Psoas muscle (tissue), 8 donors: Measurements from ENCODE around the gene MOCS2. TPM values are rescaled to one million over a fixed set of nuclear protein-coding genes. Genes with fewer than 3 reads are reported as not detected.

Experiments used
- ATAC-seq, 4 donors: fragments of 200-7000 bp; cut with Tn5 transposase; one replicate each; pipeline ENCODE4 v1.9.1; 2020; ENCODE audit warnings: moderate library complexity in 3 of 4, mild to moderate bottlenecking in 2 of 4
- DNase-seq, 2 donors: peaks; one replicate each; pipeline ENCODE4 v3.0.0-alpha.2; 2020
- H3K27ac ChIP-seq: fragments of 200-600 bp; one replicate; pipeline ENCODE4 v1.8.0; 2022
- H3K27me3 ChIP-seq, 3 donors: fragments of 200-600 bp in 1 of 3; one replicate each; pipeline versions ENCODE4 v1.6.1 to v1.8.0; 2013 to 2022; ENCODE audit warnings: low read length in 2 of 3, mild to moderate bottlenecking in 2 of 3, moderate library complexity in 1 of 3; ENCODE audit not compliant: insufficient read depth in 3 of 3
- H3K36me3 ChIP-seq, 2 donors: fragments of 200-600 bp in 1 of 2; one replicate each; pipeline versions ENCODE4 v1.6.1 to v1.8.0; 2013 to 2022; ENCODE audit warnings: low read depth in 1 of 2, mild to moderate bottlenecking in 1 of 2, moderate library complexity in 1 of 2; ENCODE audit not compliant: insufficient read depth in 1 of 2
- H3K4me1 ChIP-seq: fragments of 200-600 bp; one replicate; pipeline ENCODE4 v1.8.0; 2022
- H3K4me3 ChIP-seq: fragments of 200-600 bp; one replicate; pipeline ENCODE4 v1.8.0; 2022; ENCODE audit warnings: mild to moderate bottlenecking
- H3K9me3 ChIP-seq: fragments of 200-600 bp; one replicate; pipeline ENCODE4 v1.8.0; 2022
- WGBS, 3 donors: extraction: QIAGEN DNeasy Blood & Tissue Kit; methylation state at CpG; one replicate each; pipeline versions ENCODE4 v1.1.6 to v1.1.7; 2013; 5-methylcytosine and 5-hydroxymethylcytosine counted together
- intact Hi-C, 2 donors: fragments of 100-400 bp; cut with DNase I; formaldehyde crosslinking; loops; one replicate each; pipeline versions ENCODE4 v1.11.0 to v1.14.2; 2022
- polyA plus RNA-seq, 3 donors: library from polyadenylated mRNA; stranded (reverse); fragments of 200-250 nt; gene quantifications; one replicate each; pipeline ENCODE4 v1.2.3, GENCODE V29; 2013
- total RNA-seq, 4 donors: library from RNA; stranded (reverse); fragmentation: NEBNext Ultra II Directional in 2 of 4; extraction: Animal tissue kit (Norgen Biotek cat#: 25700) in 2 of 4; gene quantifications; one replicate each; pipeline versions ENCODE4 v1.2.1 to v1.2.4, GENCODE V29; 2021 to 2023
- TF ChIP-seq, protein P1 (sequence below): fragments of 200-600 bp; IDR thresholded peaks from one replicate; pipeline ENCODE4 v1.8.0; 2022; ENCODE audit warnings: antibody characterized with exemption
- donor health status: healthy with polysubstance abuse.
- donor health status: DM: no; HTN: no; CAD: no; lungs with moderate emphysema.
- donor health status: Bipolar disorder and iron deficiency.
- donor health status: healthy.
- donor health status: DM: yes; HTN: yes; CAD: no.
- donor health status: DM: no; HTN: no; CAD: no.
- donor health status: DM: no; HTN: no; CAD: no.
- donor health status: DM: yes; HTN: yes; CAD: no.

The MOCS2 gene
- total and polyA plus RNA-seq, 7 donors: 38.8 to 73.9 (median 46.7) TPM

DNA sequence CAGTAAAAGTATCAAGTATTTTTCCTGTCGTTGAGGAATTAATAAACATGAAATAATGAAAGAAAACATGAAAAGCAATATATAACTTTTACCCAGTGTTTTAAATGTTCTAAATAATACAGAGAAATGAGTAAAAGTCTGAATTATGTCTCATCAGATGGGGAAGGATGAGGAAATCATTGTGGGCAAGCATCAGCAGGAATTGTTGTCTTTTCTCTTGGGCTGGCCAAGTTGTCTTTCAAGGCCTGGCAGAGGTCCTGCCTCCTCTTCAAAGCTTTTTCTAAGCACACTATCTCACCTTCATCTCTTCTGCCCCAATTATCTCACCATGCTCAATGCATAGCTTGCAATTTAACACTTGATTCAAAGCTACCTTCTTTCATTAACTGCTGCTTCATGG, 41.9 kb downstream of the MOCS2 start:
- TF ChIP-seq, protein P1, sequence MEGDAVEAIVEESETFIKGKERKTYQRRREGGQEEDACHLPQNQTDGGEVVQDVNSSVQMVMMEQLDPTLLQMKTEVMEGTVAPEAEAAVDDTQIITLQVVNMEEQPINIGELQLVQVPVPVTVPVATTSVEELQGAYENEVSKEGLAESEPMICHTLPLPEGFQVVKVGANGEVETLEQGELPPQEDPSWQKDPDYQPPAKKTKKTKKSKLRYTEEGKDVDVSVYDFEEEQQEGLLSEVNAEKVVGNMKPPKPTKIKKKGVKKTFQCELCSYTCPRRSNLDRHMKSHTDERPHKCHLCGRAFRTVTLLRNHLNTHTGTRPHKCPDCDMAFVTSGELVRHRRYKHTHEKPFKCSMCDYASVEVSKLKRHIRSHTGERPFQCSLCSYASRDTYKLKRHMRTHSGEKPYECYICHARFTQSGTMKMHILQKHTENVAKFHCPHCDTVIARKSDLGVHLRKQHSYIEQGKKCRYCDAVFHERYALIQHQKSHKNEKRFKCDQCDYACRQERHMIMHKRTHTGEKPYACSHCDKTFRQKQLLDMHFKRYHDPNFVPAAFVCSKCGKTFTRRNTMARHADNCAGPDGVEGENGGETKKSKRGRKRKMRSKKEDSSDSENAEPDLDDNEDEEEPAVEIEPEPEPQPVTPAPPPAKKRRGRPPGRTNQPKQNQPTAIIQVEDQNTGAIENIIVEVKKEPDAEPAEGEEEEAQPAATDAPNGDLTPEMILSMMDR: no peak
- ATAC-seq (no peak), DNase-seq (no peak)
- Histone ChIP-seq H3K36me3 (no peaks in the 10 kb centered on the region), H3K9me3 (no peaks in the 10 kb centered on the region), H3K4me3 (no peak overlapping the region), H3K4me1 (no peaks in the 10 kb centered on the region), H3K27ac (no peak overlapping the region), H3K27me3 (no peaks in the 10 kb centered on the region)
- WGBS, 3 donors: 0 to 37% (median 2%) methylated on average over 1 of the region's 1 CpG
- intact Hi-C loops: no loop called here

DNA sequence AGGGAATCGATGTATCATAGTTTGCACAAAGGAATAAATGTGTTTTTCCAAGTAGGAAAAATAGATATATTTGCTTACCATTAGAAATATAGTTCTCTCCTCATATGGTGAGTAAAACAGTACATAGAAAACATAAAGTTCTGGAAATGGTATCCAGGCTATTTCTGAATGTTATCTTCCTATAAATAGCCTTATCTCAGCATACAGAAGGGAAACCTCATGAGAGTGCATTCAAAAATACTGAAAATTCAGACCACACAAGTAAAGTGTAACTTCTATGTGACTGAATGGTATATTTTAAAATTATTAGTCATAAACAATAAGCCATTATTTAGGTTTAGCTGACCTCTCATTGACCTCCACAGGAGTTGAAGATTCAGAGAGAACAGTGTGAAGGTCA, 43.5 kb downstream of the MOCS2 start:
- WGBS, 3 donors: 88 to 95% (median 92%) methylated on average over 1 of the region's 1 CpG
- H3K27me3 ChIP-seq: no peaks in the 10 kb centered on the region
- DNase-seq (no peak), ATAC-seq (no peak)
- H3K36me3 ChIP-seq: no peaks in the 10 kb centered on the region
- H3K9me3 ChIP-seq: no peaks in the 10 kb centered on the region
- TF ChIP-seq, protein P1: no peak
- no peak overlapping the region for H3K4me3 ChIP-seq
- no peaks in the 10 kb centered on the region for H3K4me1 ChIP-seq
- no peak overlapping the region for H3K27ac ChIP-seq
- intact Hi-C loops: no loop called here

DNA sequence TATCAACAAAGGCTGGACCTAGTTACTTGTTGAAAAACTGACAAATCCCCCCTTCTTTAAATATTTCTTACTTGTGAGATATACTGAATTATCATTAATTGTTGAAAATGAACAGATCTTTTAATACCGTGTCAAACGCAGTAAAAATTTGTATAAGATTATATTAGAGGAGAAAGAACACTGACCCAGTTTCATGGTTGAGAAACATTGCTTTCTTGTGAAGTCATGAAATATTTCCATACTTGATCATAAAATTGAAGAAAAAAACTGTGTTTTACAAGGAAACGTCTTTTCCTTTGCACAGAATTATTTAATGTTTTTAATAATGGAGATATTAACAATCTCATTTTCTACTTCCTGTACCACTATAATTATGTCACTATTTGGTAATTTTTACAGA, 45.8 kb downstream of the MOCS2 start:
- no peaks in the 10 kb centered on the region for H3K27me3 ChIP-seq
- 70 to 85% (median 72%) methylated on average over 3 of the region's 3 CpGs for WGBS, 3 donors
- no peaks in the 10 kb centered on the region for H3K4me1 ChIP-seq
- H3K27ac ChIP-seq: no peak overlapping the region
- H3K4me3 ChIP-seq: no peak overlapping the region
- intact Hi-C loops: no loop called here
- no peaks in the 10 kb centered on the region for H3K36me3 ChIP-seq
- TF ChIP-seq, protein P1: no peak
- H3K9me3 ChIP-seq: no peaks in the 10 kb centered on the region
- no peak for DNase-seq
- no peak for ATAC-seq

DNA sequence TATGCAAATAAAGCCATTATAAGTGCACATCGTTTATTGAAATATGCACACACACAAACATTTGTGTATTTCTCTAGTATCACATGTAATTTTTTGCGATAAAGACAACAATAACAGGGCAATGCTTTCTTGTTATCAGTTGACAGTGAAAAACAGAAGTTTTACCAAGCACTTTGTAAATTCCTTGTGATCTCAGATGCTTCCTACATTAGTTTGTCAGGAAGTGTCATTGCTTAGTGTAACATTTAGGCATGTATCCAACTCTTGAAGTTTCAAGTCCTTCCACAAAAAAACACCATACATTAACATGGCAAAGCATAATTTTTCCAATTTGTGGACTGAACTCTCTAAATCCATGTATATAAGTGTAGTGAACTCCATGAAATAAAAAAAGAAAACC, 46.4 kb downstream of the MOCS2 start:
- DNase-seq (no peak), ATAC-seq (no peak)
- TF ChIP-seq, protein P1: no peak
- Histone ChIP-seq H3K36me3 (no peaks in the 10 kb centered on the region), H3K27ac (no peak overlapping the region), H3K4me1 (no peaks in the 10 kb centered on the region), H3K27me3 (no peaks in the 10 kb centered on the region), H3K4me3 (no peak overlapping the region), H3K9me3 (no peaks in the 10 kb centered on the region)
- intact Hi-C loops: no loop called here
- WGBS, 3 donors: 79 to 86% (median 82%) methylated on average over 2 of the region's 2 CpGs

DNA sequence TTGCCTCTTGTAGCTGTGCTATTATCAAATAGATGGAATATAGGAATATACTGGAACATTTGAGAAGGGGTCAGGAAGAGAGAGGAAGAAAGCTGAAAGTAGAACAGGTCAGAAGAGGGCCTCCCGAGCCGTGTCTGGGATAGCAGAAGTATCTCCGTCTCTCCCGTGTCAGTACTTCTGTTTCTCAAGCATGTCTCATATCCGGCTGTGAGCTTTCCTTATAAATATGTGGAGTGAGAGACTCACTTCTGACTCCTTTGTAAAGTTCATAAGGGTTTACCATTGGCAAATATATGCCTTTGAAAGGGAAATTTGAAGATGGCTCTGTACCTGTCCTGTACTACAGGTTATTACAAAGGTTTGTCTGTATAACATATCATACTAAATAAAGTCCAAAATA, 50.3 kb downstream of the MOCS2 start:
- no peaks in the 10 kb centered on the region for H3K4me1 ChIP-seq
- DNase-seq: no peak
- TF ChIP-seq, protein P1: no peak
- intact Hi-C loops: no loop called here
- WGBS, 3 donors: 88 to 92% (median 90%) methylated on average over 5 of the region's 5 CpGs
- no peak overlapping the region for H3K4me3 ChIP-seq
- no peak for ATAC-seq
- no peak overlapping the region for H3K27ac ChIP-seq
- peaks cover 0 to 3% of the 10 kb centered on the region in 2 donors for H3K36me3 ChIP-seq
- H3K9me3 ChIP-seq: no peaks in the 10 kb centered on the region
- no peaks in the 10 kb centered on the region for H3K27me3 ChIP-seq
